ENCODE data around the gene CTF1. TPM values are rescaled to one million over a fixed set of nuclear protein-coding genes. Genes with fewer than 3 reads are reported as not detected.

CTF1 gene
- total and polyA plus RNA-seq, 7 donors: 0.46 to 6.9 (median 3.6) TPM

DNA sequence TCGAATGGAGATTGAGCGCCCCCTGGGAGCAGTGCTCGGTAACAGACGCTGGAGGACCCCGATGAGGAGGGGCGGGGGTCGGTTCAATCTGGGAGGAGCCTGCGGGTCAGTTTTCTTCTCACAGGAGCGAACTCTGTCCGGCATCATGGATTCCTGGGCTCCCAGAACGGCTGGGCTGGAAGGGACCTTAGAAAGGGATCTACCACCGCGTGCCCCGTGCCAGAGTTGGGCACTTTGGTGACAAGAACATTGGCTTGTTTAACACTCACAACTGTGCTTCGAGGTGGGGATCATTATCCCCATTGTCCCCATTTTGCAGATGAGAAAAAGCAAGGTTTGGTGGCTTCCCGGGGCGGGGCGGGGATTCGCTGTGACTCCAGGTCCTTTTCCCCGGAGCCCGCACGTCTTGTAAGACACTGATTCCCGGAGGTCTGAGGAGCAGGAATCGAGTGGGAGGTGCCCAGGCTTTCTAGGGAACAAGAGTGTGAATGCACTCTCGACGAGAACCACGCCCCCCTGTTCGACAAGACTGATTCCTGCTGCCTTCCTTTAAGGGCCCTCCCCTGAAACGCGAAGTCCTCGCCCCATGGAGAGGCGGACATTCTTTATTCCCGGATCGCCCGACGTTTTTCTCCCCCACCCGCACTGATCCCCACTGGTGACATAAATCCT is 25.5 kb downstream of the CTF1 start:
- Histone ChIP-seq H3K27ac (peak overlapping the region; percentile 87 to 95 (median 91)), H3K9me3 (no peaks in the 10 kb centered on the region), H3K4me1 (peaks cover 0 to 31% (median 28%) of the 10 kb centered on the region in 4 donors), H3K27me3 (no peaks in the 10 kb centered on the region), H3K4me3 (peak overlapping the region; percentile 52 to 90 (median 70)), H3K36me3 (no peaks in the 10 kb centered on the region)
- WGBS, 2 donors: 1% methylated on average over 37 of the region's 37 CpGs
- intact Hi-C loops (cut with DNase I): loop anchor here (1.0 to 10.0 kb wide), 5 partner anchors 27 to 267 kb away; partner anchors contain the start of genes BCL7C, FBRS, PRR14 and SRCAP
- TF ChIP-seq POLR2AphosphoS5 (IDR thresholded peaks at IDR 0.05): no peak
- TF ChIP-seq POLR2A (IDR thresholded peaks at IDR 0.05): no peak
- TF ChIP-seq, protein P1, sequence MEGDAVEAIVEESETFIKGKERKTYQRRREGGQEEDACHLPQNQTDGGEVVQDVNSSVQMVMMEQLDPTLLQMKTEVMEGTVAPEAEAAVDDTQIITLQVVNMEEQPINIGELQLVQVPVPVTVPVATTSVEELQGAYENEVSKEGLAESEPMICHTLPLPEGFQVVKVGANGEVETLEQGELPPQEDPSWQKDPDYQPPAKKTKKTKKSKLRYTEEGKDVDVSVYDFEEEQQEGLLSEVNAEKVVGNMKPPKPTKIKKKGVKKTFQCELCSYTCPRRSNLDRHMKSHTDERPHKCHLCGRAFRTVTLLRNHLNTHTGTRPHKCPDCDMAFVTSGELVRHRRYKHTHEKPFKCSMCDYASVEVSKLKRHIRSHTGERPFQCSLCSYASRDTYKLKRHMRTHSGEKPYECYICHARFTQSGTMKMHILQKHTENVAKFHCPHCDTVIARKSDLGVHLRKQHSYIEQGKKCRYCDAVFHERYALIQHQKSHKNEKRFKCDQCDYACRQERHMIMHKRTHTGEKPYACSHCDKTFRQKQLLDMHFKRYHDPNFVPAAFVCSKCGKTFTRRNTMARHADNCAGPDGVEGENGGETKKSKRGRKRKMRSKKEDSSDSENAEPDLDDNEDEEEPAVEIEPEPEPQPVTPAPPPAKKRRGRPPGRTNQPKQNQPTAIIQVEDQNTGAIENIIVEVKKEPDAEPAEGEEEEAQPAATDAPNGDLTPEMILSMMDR (IDR thresholded peaks at IDR 0.05): peak in 3 of 4 experiments; percentile 87 to 98 (median 94)
- DNase-seq: peak; percentile 95

- Histone ChIP-seq H3K27ac (peak overlapping the region; percentile 87 to 95 (median 92)), H3K4me3 (peak overlapping the region; percentile 69 to 90 (median 80)), H3K4me1 (peaks cover 0 to 35% (median 31%) of the 10 kb centered on the region in 4 donors), H3K27me3 (no peaks in the 10 kb centered on the region), H3K36me3 (no peaks in the 10 kb centered on the region), H3K9me3 (no peaks in the 10 kb centered on the region)
- TF ChIP-seq POLR2AphosphoS5 (IDR thresholded peaks at IDR 0.05) (peak in 3 of 4 donors; percentile 23 to 74 (median 42)), EP300 (IDR thresholded peaks at IDR 0.05) (no peak)
- intact Hi-C loops (cut with DNase I): loop anchor here (2.0 to 10.0 kb wide), 3 partner anchors 28 to 268 kb away; partner anchors contain the start of genes BCL7C, FBRS, PRR14 and SRCAP
- peak; percentile 100 for DNase-seq
- 0% methylated on average over 42 of the region's 42 CpGs for WGBS, 2 donors
These were observed 26.1 kb downstream of the CTF1 start for GRCh38 chr16:30922420-30922959.

DNA sequence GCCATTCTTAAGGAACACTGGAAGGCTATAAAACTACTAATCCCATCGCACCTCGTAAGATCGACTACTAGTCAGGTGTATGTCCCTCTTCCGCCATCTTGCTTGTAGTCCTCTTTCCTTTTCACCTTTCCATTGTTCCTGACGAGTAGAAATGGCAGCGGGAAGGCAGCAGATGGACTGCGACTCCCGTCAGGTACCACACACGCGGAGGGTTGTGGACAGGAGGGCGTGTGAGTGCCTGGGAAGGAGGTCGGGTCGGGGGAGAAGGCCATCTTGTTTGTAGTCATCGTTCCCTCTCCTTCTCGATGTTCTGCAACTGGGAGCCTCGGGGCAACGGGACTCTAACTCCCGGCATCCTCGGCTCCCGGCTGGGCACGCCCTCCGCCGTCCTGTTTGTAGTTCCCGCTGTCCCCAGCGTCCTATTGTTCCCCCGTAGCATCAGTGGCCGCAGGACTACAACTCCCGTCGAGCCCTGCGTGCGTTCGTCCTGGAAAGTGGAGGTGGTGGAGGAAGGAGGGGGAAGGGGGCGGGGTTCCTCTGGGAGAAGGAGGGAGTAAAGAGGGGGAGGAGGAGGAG is 26.6 kb downstream of the CTF1 start:
- 0% methylated on average over 33 of the region's 33 CpGs for WGBS, 2 donors
- Histone ChIP-seq H3K4me1 (peaks cover 0 to 40% (median 37%) of the 10 kb centered on the region in 4 donors), H3K36me3 (no peaks in the 10 kb centered on the region), H3K27ac (peak overlapping the region; percentile 87 to 95 (median 92)), H3K4me3 (peak overlapping the region; percentile 69 to 90 (median 80)), H3K27me3 (no peaks in the 10 kb centered on the region), H3K9me3 (no peaks in the 10 kb centered on the region)
- peak; percentile 100 for DNase-seq
- TF ChIP-seq POLR2A (IDR thresholded peaks at IDR 0.05) (no peak), POLR2AphosphoS5 (IDR thresholded peaks at IDR 0.05) (peak; percentile 18 to 56 (median 51)), EP300 (IDR thresholded peaks at IDR 0.05) (no peak)
- intact Hi-C loops (cut with DNase I): loop anchor here (2.0 to 10.0 kb wide), 3 partner anchors 28 to 268 kb away; partner anchors contain the start of genes BCL7C, FBRS, PRR14 and SRCAP

DNA sequence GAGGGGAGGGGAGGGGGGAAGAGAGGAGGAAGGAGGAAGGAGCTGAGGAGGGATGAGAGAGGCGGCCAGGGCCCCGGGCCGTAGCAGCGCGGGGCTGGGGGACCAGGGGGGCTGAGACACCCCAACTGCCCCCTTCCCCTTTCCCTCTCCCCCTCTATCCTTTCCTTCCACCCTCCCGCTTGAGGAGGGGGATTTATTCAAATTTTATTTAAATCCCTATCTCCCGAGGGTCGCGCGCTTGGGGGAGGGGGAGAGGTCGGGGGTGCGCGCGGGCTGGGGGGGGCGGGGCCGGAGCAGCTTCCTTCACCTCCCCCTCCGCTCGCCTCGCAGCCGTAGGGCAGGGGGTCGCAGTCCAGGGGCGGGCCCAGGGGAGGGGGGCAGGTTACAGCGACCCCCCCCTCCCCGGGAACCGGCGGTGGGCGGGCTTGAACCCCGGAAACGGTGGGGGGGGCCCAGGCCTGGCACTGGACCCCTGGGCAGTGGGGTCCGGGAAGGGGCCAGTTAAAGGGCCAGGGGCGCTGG is 27.2 kb downstream of the CTF1 start, which contains the start of gene FBXL19:
Gene FBXL19, plus strand, starts transcription at position 19 of the 522 bp plus-strand sequence. CDS start 2,183 bp downstream, outside the sequence.
- no peaks in the 10 kb centered on the region for H3K27me3 ChIP-seq
- DNase-seq: peak; percentile 78
- peaks cover 0 to 40% (median 37%) of the 10 kb centered on the region in 4 donors for H3K4me1 ChIP-seq
- intact Hi-C loops (cut with DNase I): loop anchor here (2.0 to 10.0 kb wide), 4 partner anchors 25 to 269 kb away; partner anchors contain the start of genes BCL7C, FBRS, ORAI3 and PRR14
- peak within 1 kb of the TSS; percentile 87 to 95 (median 92) for H3K27ac ChIP-seq
- peak within 1 kb of the TSS; percentile 69 to 90 (median 80) for H3K4me3 ChIP-seq
- no peaks in the 10 kb centered on the region for H3K9me3 ChIP-seq
- peaks cover 0 to 3% (median 0%) of the 10 kb centered on the region in 4 donors for H3K36me3 ChIP-seq
- WGBS, 2 donors: 0 to 1% methylated on average over 30 to 31 of the region's 31 CpGs
- TF ChIP-seq POLR2A (IDR thresholded peaks at IDR 0.05): no peak
- TF ChIP-seq, protein P1 (IDR thresholded peaks at IDR 0.05): no peak
- TF ChIP-seq EP300 (IDR thresholded peaks at IDR 0.05): no peak
- no peak for TF ChIP-seq POLR2AphosphoS5 (IDR thresholded peaks at IDR 0.05)

- intact Hi-C loops (cut with DNase I): loop anchor here (2.0 to 10.0 kb wide), 2 partner anchors 25 to 269 kb away; partner anchors contain the start of genes FBRS, ORAI3 and PRR14
- H3K9me3 ChIP-seq: no peaks in the 10 kb centered on the region
- peaks cover 0 to 40% (median 37%) of the 10 kb centered on the region in 4 donors for H3K4me1 ChIP-seq
- WGBS, 2 donors: 4% methylated on average over 53 of the region's 53 CpGs
- H3K4me3 ChIP-seq: peak overlapping the region; percentile 69 to 90 (median 80)
- H3K27ac ChIP-seq: peak overlapping the region; percentile 87 to 95 (median 92)
- H3K36me3 ChIP-seq: peaks cover 0 to 9% (median 0%) of the 10 kb centered on the region in 4 donors
- DNase-seq: no peak
- TF ChIP-seq EP300 (IDR thresholded peaks at IDR 0.05) (no peak), POLR2AphosphoS5 (IDR thresholded peaks at IDR 0.05) (no peak)
- TF ChIP-seq, protein P1 (IDR thresholded peaks at IDR 0.05): no peak
- no peaks in the 10 kb centered on the region for H3K27me3 ChIP-seq
These were observed 27.9 kb downstream of the CTF1 start for GRCh38 chr16:30924076-30924912.

Data from sigmoid colon (tissue), 7 donors.